GM19099 (cell line): ENCODE measurements around the gene MYRIP.

Source experiments
- POLR2A ChIP-seq: IDR thresholded peaks from 3 replicates; pipeline ENCODE4 v1.6.1; 2011; ENCODE audit warnings: low read depth; ENCODE audit not compliant: insufficient read length; ENCODE audit errors: extremely low read depth

Gene MYRIP

DNA sequence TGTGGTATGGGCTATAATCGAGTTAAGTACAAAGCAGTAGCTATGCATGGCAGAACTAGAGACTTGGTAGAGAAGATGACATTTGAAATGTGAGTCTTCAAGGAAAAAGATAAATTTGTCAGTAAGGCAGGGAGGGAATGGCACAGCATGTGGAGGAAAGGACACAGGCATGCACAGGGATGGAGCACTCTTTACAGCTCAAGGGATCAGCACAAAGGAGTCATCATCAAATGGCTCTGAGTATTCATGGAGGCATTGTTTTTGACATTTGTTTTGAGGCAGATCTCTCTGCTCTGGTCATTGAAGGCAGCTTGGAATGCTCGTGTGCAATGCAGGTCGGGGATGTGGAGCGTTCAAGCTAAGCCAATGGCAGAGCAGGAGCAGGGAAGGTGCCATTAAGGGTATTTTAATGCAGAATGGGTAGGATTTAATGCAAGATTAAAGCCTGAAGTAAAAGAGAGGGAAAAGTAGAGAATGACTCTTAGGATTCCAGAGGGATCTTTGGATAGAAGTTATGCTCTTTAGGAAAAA, 213.0 kb downstream of the MYRIP start:
- no peak for TF ChIP-seq POLR2A

- no peak for TF ChIP-seq POLR2A
These were observed 215.1 kb downstream of the MYRIP start for GRCh38 chr3:40024526-40024925.

- no peak for TF ChIP-seq POLR2A
These were observed 225.8 kb downstream of the MYRIP start for GRCh38 chr3:40035177-40035576.

GRCh38 chr3:40037582-40037981, 228.2 kb downstream of the MYRIP start:
- TF ChIP-seq POLR2A, result no peak

DNA sequence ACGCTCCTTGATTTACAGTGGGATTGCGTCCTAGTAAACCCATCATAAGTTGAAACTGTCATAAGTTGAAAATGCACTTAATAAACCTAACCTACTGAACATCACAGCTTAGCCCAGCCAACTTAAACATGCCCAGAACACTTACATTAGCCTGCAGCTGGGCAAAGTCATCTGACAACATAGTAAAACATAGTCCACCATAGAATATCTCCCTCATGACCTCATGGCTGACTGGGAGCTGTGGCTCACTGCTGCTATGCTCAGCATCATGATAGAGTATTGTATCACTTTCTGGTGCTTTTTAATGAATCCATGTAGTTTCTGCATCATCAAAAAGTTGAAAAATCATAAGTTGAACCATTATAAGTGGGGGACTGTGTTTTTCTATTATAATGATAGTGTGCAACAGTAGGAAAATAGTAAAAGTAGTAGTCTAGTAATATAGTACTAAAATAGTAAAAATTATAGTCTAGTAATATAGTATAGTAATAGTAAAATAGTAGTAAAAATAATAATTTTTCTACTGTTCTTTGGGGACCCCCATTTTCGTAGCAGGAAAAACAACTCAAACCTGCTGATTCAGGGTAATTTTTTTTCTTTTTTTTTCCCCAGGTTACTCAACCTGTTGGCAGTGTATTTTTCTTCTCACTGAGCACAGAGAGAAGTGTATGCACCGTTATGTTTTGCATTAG, 233.5 kb downstream of the MYRIP start:
- TF ChIP-seq POLR2A, result no peak

DNA sequence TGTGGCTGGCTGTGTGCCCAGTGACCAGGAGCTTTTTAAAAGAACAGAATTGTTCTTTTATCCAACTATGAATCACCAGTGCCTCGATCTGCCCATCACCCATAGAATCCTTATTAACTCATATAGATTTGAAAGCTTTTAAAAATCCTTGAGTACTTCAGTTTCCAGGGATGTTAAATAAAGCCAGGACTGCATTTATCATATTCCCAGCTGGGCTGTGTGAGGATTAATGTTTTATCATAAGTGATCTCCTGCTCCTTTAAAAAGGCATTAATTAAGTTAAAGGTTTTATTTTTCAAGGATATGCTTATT, 234.0 kb downstream of the MYRIP start:
- no peak for TF ChIP-seq POLR2A

GRCh38 chr3:40044487-40044886, 235.1 kb downstream of the MYRIP start:
- no peak for TF ChIP-seq POLR2A

- no peak for TF ChIP-seq POLR2A
These were observed 235.6 kb downstream of the MYRIP start for GRCh38 chr3:40045051-40045450.

- TF ChIP-seq POLR2A, result no peak
These were observed 236.7 kb downstream of the MYRIP start for GRCh38 chr3:40046149-40046548.

DNA sequence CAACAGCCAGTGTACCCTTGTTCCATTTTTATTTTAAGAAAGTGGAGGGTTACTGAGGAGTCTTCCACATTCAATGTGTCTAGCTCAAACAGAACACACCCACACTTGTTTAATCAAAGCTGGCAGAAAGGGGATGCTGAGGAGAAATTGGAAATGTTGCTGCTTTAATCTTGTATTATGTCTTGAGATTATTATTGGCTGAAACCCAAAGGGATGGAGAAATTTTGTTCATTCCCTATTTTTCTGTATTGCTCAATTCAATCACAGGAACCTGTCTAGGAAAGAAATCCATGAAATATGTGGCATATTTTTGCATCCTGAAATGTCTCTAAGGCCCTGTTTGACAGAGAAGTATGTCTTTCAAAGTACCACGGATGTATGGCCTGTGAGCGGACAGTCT, 238.0 kb downstream of the MYRIP start:
- TF ChIP-seq POLR2A, result no peak

DNA sequence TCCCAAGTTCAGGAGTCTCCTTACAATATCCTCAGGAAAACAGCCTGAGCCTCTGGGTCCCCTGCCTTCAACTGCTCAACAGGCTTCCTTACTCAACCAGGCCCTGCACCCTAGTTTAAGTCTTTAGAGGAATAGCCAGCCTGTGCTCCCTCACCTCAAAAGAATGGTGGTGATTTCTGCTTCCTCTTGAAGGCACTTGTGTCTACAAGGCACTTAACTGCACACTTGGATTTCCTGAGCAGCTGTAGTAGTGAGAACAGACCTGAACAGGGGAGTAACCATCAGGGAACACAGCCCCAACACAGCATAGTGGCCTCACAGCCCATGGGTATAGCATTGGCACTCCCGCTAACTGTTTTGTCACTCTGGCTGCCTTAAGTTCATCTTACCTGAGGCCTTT, 244.3 kb downstream of the MYRIP start:
- no peak for TF ChIP-seq POLR2A

DNA sequence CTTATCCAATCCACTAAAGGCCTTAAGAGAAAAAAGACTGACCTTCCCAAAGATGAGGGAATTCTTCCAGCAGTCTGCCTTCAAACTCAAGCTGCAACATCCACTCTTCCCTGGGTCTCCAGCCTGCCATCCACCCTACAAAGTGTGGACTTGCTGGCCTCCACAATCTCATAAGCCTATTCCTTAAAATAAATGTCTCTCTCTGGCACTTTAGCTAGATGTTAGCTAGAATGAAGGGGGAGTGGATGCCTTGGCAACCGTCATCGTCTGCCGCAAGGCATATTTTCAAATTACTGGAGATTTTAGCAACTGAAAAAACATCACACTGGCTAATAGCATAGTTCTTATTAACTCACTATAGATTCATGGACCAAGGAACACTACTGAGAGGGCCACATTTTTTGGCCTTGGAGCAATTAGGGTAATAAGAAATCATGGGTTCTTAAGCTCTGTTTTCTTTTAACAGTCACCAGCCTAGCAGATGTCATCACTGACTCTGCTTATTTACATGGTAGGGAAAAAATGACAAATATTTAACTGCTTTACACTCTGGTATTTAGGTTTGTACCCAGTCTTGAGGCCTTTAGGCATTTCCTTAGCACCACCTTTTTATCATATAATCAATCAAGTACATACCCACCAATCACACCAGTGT, 245.3 kb downstream of the MYRIP start:
- TF ChIP-seq POLR2A, result no peak

- TF ChIP-seq POLR2A, result no peak
These were observed 246.0 kb downstream of the MYRIP start for GRCh38 chr3:40055361-40055760.

DNA sequence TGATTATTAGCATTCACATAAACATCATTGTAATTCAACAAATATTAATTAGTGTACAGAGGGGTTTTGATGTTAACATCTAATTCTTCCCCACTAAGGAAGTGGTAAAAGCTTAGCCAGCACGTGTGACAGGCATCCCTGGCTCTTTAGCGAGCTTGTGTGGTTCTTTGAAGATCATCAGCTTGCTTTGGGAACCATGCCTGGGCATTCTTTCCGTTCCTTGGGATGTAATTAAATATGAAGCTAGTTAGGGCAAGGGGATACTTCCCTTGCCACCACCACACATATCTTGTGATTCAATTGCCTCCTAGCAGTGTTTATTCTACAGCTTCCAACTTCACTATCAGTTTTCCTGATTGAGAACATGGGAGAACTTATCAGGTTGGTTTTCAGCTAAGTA, 246.5 kb downstream of the MYRIP start:
- no peak for TF ChIP-seq POLR2A

GRCh38 chr3:40057077-40057476, 247.7 kb downstream of the MYRIP start:
- TF ChIP-seq POLR2A, result no peak

GRCh38 chr3:40057786-40058185, 248.4 kb downstream of the MYRIP start:
- TF ChIP-seq POLR2A, result no peak

GRCh38 chr3:40068636-40069035, 259.2 kb downstream of the MYRIP start:
- no peak for TF ChIP-seq POLR2A

GRCh38 chr3:40070816-40071215, 261.4 kb downstream of the MYRIP start:
- TF ChIP-seq POLR2A, result no peak
